Gastrocnemius medialis (tissue), 4 donors: ENCODE measurements around the gene SFT2D3.

Experiments
- POLR2A ChIP-seq, 2 donors: fragments of 450-650 bp; IDR thresholded peaks; one replicate each; pipeline ENCODE4 v1.6.1; 2017; ENCODE audit warnings: antibody characterized with exemption in 2 of 2, mild to moderate bottlenecking in 2 of 2, moderate library complexity in 2 of 2
- TF ChIP-seq, protein P1 (sequence below), 5 experiments: fragments of 450-650 bp in 3 of 5; fragments of 200-600 bp in 2 of 5; sonication (generic) in 2 of 5; IDR thresholded peaks in 4 of 5; conservative IDR thresholded peaks in 1 of 5; 1 replicate in 4 of 5; 2 replicates in 1 of 5; pipeline ENCODE4 v1.5.1; 2016 to 2019; ENCODE audit warnings: antibody characterized with exemption in 5 of 5, mild to moderate bottlenecking in 3 of 5, moderate library complexity in 3 of 5

GRCh38 chr2:127697482-127698180 lies 3.7 kb upstream of the SFT2D3 start:
- TF ChIP-seq, protein P1, sequence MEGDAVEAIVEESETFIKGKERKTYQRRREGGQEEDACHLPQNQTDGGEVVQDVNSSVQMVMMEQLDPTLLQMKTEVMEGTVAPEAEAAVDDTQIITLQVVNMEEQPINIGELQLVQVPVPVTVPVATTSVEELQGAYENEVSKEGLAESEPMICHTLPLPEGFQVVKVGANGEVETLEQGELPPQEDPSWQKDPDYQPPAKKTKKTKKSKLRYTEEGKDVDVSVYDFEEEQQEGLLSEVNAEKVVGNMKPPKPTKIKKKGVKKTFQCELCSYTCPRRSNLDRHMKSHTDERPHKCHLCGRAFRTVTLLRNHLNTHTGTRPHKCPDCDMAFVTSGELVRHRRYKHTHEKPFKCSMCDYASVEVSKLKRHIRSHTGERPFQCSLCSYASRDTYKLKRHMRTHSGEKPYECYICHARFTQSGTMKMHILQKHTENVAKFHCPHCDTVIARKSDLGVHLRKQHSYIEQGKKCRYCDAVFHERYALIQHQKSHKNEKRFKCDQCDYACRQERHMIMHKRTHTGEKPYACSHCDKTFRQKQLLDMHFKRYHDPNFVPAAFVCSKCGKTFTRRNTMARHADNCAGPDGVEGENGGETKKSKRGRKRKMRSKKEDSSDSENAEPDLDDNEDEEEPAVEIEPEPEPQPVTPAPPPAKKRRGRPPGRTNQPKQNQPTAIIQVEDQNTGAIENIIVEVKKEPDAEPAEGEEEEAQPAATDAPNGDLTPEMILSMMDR (IDR thresholded peaks at IDR 0.05 in 4 of 5, conservative IDR thresholded peaks at IDR 0.05 in 1 of 5) = no peak
- no peak for TF ChIP-seq POLR2A (IDR thresholded peaks at IDR 0.05)
